ENCODE results near the gene ERRFI1. TPM values are rescaled to one million over a fixed set of nuclear protein-coding genes. Genes with fewer than 3 reads are reported as not detected.

Gene ERRFI1
- polyA plus RNA-seq, 3 donors: 0.08 to 1.5 (median 0.28) TPM

DNA sequence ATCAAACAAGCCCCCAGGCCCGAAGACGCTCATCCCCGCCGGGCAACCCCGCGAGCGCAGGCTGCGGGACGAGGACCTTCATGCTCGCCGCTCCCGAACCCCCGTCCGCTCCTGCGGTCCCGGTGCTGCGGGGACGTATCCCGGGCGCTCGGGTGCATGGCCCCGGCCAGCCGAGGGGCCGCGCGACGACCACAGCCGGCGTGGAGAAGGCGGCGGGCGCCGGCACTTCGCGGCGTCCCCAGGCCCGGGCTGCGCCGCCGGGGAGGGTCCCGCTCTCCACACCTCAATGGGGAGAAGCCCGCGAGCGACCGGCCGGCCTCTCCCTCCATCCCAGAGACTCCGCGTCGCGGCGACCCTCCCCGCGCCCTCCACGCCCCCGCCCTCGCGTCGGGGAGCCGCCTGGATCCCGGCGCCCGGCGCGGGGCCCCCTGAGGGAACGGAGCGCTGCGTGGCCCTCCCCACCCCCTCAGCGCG is 401 bp downstream of the ERRFI1 start:
- DNase-seq: no peak
- Histone ChIP-seq H3K79me2 (ENCODE audit: insufficient read depth, low read length) (no peaks in the 10 kb centered on the region), H3K4me2 (replicated peaks; ENCODE audit: extremely low read depth, low read length, poor library complexity, severe bottlenecking) (peak overlapping the region; percentile 77)

More for the DNA sequence above, 401 bp downstream of the ERRFI1 start:
- peaks cover 12% of the 10 kb centered on the region for H3K4me1 Mint-ChIP-seq
- intact Hi-C loops (cut with micrococcal nuclease): loop anchor here in 1 of 2 donors (10.0 kb wide), 1 partner anchor 289 kb away; the partner anchor contains the start of gene SLC45A1
- Histone ChIP-seq H3K36me3 (replicated peaks in 1 of 2; ENCODE audit: control insufficient read depth in 1 of 2, insufficient read depth in 2 of 2, low read length in 2 of 2) (no peaks in the 10 kb centered on the region), H3K9ac (ENCODE audit: insufficient read depth, low read length, poor library complexity, severe bottlenecking) (peak overlapping the region; percentile 58), H3K9me3 (replicated peaks in 1 of 2; ENCODE audit: control insufficient read depth in 1 of 2, insufficient read depth in 1 of 2, low read length in 2 of 2) (peaks cover 3 to 4% of the 10 kb centered on the region in 2 donors), H3K27ac (ENCODE audit: low read depth in 1 of 2, low read length in 2 of 2) (no peak overlapping the region), H3K4me1 (ENCODE audit: control insufficient read depth in 1 of 2, insufficient read depth in 2 of 2, low read length in 2 of 2) (peaks cover 10 to 19% of the 10 kb centered on the region in 2 donors), H2AFZ (ENCODE audit: insufficient read depth, low read depth, low read length, poor library complexity, severe bottlenecking) (peak overlapping the region; percentile 87), H3K4me3 (replicated peaks in 1 of 3; ENCODE audit: low read depth in 2 of 3, low read length in 3 of 3) (peak overlapping the region; percentile 7 to 68 (median 18)), H4K20me1 (ENCODE audit: insufficient read depth, low read length) (no peaks in the 10 kb centered on the region), H3K27me3 (ENCODE audit: control insufficient read depth in 2 of 2, insufficient read depth in 2 of 2, low read length in 2 of 2) (peaks cover 32 to 77% of the 10 kb centered on the region in 2 donors)
- H3K4me3 Mint-ChIP-seq: peak overlapping the region; percentile 92 to 97
- peaks cover 7 to 11% of the 10 kb centered on the region in 2 donors for H3K36me3 Mint-ChIP-seq
- H3K27me3 Mint-ChIP-seq (ENCODE audit: low read depth in 3 of 3): peaks cover 53 to 78% (median 55%) of the 10 kb centered on the region in 3 donors
- no peak for TF ChIP-seq CTCF (IDR thresholded peaks at IDR 0.05)
- H3K27ac Mint-ChIP-seq: peak overlapping the region in 2 of 7 donors; percentile 20 to 64
- WGBS (ENCODE audit: insufficient coverage): under 1% methylated on average over 59 of the region's 69 CpGs
- H3K9me3 Mint-ChIP-seq: peaks cover 3 to 13% (median 6%) of the 10 kb centered on the region in 7 donors
